NK-92 treated with Interleukin-12 subunit alpha and Interleukin-12 subunit beta, amount 100 ng/mL, for 24 hours (cell line): ENCODE measurements around the gene ZFYVE28.

ENCODE experiments used
- DNase-seq: peaks from one replicate; lab custom pipeline; 2025; lab: John Stamatoyannopoulos, UW

ZFYVE28 gene

DNA sequence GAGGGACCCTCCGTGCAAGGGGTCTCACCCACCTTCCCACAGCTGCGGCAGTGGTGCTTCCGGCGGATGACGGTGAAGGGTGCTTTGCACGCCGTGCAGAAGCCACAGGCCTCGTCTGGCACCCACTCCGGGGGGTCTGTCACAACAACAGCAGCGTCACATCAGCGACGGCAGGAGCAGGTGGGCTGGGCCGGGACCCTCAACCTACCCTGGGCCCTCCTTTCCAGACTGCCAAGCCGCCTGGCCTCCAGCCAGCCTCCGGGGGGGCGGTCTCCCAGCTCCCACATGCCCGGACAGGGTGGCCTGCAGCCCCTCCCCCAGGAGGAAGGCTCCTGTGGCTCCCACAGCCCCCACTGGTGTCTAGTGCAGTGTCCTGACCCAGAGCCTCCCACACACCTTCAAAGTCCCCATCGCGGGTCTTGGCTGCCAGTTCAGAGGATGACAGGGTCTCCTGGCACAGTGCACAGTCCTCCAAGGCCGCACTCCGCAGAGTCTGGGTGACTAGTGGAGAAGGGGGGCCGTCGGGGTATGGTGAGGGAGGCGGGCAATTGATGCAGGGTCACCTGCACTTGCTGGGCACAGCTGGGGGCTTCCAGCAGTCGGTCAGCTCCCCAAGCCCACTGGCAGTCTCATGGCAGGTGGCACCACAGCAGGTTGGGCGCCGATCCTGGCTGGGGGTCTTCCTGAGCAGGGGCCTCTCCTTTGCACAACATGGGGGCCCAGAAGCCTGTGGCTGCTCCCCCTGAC lies 147.0 kb downstream of the ZFYVE28 start:
- no peak for DNase-seq

DNA sequence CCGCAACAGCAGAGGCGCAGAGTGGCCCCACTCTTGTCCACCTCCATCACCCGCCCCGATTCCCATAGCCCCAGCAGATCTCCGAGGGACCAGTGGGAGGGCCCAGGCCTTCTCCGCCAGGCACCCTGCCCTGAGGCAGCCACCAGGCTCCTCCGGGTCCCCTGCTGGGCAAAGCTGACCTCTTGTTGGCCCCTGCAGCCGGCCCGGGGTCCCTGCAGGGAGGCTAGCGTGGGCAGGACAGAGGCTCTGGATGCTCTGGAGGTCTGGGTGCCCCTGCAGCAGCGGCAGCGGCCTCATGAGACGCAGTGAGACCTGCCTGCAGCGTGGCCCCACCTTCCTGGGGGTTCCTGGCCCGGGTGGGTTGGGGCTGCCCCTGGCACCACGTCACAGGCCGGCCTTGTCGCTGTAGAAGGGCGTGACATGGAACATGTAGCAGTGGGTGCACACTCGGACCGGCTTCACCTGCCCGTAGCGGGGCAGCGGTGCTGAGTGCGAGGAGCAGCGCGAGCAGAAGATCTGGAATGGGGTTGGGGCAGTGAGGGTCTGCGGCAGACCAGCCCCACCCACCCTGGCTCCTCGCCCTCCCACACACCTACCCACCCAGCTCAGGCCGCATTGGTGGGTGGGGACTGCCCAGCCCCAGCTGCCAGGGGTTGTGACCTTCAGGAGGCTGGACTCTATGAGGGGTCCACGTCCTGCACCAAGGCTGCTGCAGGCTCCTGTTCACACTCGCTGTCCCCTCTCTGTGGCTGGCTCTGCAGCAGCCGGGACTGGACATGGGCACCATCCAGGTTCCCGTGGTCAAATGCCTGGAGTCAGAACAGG lies 147.9 kb downstream of the ZFYVE28 start:
- DNase-seq = no peak

DNA sequence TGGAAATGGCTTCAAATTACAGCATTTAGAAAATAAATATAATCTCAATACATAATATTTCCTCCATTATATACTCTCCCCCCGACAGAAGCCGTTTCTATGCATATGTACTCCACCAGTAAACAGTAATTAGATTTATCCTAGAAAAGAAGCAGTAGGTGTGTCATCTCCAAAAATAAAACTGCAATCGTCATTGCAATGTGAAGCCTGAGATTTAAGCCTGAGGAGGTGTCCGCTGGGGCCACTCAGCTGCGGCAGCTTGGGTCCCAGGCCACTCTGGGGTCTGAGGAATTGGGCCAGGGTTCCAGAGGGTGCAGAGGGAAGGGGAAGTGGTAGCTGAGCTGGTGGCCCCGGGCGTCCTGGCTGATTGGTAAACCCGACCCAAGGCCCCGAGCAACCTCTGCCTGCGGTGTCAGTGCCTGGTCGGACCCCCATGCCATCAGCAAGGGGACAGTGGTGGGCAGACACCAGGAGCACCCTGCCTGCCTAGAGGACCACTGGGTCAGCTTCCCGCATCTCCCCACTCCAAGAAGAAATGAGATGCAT lies 148.8 kb downstream of the ZFYVE28 start:
- DNase-seq = no peak

- DNase-seq = no peak
Observed at GRCh38 chr4:2269206-2269531, 149.3 kb downstream of the ZFYVE28 start.

- no peak for DNase-seq
Observed at GRCh38 chr4:2268357-2269205, 149.9 kb downstream of the ZFYVE28 start.

- DNase-seq = no peak
Observed at GRCh38 chr4:2267841-2268240, 150.6 kb downstream of the ZFYVE28 start.

DNA sequence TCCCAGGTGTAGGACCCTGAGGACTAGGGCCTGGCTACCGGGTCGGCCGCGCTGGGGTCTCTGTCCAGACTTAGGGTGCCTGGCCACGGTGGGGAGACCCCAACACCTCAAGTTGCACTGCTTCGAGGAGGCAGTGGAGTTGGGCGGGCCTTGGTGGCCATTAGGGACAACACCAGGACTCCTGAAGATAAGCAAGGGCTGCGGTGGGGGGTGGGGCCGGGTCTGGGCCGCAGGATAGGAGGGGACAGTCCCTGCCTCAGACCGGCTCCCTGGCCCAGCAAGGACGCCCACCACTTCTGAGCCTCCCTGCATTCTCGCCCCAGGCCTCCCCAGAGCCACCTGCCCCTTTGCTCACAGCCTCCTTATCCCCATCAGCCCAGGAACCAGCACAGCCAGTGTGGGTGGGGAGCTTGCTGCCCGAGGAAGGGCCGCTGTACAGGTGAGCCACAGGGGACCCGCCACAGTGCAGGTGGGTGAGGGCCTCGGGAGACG lies 151.1 kb downstream of the ZFYVE28 start:
- no peak for DNase-seq

- no peak for DNase-seq
Observed at GRCh38 chr4:2266821-2267220, 151.6 kb downstream of the ZFYVE28 start.

- no peak for DNase-seq
Observed at GRCh38 chr4:2266181-2266580, 152.3 kb downstream of the ZFYVE28 start.

DNA sequence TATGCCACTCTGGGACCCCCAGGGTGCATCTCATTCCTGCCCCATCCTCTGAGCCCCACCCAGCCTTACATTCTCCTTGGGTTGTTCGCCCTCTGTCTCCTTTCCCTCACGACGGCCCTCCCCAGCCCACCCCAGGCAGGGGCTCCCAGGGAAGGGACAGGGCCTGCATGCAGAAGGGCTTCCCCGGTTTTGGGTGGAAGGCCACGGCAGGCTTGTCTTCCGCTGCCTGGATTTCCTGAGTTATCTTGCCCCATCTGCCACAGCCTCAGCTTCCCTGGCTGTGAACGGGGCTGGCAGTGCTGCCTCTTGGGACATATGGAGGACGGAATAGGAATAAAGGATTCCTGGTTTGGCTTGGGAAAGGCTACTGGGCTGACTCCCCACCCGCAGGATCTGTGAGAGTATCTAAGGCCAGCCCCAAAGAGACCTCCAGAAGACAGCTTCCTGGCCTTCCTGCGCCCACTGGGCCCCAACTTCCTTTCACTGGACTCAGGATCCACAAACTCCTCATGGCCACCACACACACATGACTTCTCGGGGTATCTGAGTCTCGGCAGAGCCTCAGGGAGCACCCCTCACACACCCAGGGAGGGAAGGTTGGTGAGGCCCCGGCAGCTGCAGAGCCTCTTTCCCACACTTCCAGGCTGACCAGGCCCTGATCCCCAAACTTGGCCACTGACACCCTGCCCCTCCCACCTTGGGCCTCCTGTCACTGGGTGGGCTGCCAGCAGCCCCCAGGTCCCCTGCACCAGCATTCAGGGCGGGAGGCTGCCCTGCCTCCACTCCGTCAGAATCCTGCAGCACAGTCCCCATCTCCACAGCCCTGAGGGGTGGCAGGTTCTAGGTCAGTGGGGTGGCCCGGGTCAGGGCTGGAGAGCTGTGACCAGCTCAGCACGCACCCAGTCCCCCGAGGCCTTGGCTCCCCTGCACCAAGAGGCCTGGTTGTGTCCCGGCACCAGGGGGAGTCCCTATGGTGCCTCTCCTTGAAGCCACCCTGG lies 153.0 kb downstream of the ZFYVE28 start:
- DNase-seq = no peak

DNA sequence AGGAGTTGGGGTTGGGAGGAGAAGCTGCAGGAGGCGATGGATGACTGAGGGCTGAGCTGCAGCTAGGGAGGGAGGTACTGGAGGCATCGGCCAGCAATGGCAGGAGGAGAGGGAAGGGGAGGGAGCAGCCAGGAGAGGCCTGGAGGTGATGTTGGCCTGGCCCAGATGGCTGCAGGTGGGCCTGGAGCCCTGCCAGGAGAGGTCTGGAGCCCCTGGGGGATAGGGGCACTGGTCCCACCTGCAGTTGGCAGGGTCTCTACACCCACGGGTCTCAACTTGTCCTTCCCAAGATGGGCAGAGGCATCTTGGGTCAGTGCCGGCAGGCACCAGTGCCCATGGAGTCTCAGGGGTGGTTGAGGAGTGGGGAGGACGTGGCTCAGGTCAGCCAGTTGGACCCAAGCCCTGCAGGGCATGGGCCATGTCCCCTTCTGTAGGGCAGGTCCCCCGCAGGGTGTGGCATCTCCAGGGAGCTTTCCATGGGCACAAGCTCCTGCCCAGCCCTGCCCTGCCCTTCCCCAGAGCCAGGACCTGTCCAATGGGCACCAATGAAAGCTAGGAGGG lies 153.9 kb downstream of the ZFYVE28 start:
- DNase-seq = no peak

DNA sequence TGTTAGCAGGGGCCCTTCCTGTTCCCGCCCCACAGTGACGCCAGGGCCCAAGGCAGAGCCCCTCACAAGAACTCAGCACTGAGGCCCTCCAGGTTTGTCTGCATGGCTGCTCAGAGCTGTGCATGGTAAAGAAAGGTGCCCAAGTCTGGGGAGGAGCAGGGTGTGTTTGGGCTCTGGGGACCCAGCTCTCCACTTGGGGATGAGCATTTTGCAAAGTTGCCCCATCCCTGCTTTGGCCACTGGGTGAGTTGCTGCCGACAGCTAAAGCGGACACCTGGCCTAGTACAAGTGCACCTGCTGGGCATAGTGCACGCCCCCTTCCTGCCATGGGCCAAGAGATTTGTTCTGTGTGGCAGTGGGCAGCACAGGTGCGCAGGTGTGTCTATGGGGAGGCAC lies 154.5 kb downstream of the ZFYVE28 start:
- no peak for DNase-seq

GRCh38 chr4:2262944-2263250 lies 155.5 kb downstream of the ZFYVE28 start:
- DNase-seq = no peak

DNA sequence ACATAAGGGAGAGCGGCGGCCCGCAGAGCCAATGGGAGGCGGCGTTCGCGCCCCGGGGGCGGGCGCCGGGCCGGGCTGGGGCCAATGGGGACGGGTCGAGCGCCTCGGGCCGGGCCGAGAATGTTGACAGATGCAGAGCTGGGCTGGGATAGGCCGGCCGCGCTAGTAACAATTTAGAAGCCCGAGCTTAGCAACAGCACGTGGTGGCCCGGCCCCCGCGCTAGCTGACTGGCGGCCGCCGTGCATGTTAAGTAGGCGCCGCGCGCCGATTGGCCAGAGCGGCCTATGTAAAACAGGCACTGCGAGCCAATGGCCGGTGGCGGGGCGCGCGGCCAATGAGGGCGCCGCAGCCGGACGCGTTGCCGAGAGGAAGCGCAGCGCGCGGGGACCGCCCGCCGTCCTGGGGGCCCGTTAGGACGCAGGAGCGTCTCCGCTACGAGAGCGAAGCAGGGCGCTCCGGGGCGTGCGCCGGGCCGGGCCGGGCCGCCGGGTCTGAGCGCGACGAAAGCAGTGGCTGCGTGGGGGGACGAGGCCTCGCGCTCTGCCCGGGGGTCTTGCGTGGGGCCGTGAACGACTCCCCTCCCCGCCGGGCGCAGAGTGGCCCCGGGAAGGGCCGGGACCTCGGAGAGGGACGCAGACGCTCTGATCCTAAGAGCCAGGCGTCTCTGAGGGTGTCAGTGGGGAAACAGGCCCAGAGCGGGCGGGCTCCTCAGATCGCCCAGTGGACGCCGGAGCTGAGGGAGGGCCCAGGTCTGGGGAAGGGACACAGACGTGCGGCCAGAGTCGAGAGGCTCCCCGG lies 156.1 kb downstream of the ZFYVE28 start:
- DNase-seq = peak; percentile 98

DNA sequence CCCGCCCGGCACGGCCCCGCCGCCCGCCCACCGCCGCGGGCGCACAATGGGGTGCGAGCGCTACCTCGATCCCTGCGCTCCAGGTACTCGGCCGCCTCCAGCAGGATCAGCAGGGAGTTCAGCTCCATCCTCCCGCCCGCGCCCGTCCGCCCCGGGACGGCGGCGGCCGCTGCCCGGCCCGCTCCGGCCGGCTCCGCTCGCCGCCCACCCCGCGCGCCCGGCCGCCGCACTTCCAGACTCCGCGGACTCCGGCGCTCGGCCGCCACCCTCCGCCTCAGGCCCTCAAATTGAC lies 156.6 kb downstream of the ZFYVE28 start, which contains the start of gene MXD4:
MXD4 (minus strand) TSS at position 257 of the 292 bp plus-strand sequence; CDS start at position 128, 129 bp downstream.
- no peak for DNase-seq

- DNase-seq = peak; percentile 53
Observed at GRCh38 chr4:2261110-2261852, 157.2 kb downstream of the ZFYVE28 start.

DNA sequence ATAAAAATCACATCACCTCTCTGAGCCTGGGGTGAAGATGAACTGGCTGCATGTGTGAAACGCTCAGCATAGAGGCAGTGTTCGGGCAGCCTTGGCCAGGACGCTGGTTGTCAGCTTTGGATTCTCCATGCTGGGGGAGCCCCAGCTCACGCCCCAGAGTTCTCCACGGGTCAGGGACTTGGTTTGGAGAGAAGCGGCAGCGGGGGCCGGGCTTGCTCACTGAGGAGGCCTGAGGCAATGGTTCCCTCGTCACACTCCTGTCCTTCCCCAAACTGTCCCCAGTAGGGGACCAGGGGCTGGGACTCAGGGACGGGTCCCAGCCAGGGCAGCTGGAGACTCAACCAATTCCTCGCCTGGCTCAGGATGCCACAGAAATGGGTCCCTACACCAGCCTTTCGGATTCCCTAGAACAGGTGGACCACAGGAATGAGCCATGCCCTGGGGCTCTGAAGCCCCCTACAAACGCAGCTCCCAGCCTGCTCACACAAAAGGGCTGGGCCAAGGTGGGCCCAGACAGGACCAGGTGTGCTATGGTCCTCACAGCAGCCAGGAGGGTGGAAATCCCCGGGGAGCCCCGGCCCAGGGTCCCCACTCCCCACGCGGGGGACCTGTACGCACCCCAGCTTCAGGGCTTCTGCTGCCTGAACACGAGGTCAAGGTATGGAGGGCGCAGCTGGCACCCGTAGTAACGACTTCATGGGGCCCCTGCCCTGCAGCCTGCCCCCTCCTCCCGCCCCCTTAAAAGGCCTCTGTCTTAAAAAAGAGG lies 157.9 kb downstream of the ZFYVE28 start:
- no peak for DNase-seq

- no peak for DNase-seq
Observed at GRCh38 chr4:2259541-2260343, 158.7 kb downstream of the ZFYVE28 start.
